H9 (cell line): ENCODE measurements around the gene ANKMY1. TPM values are rescaled to one million over a fixed set of nuclear protein-coding genes. Genes with fewer than 3 reads are reported as not detected.

Experiments
- DNase-seq: peaks from one replicate; pipeline ENCODE4 v3.0.0-alpha.2; 2017
- H2AFZ ChIP-seq: one replicate; pipeline ENCODE4 v1.6.1; 2013; ENCODE audit warnings: mild to moderate bottlenecking, low read length, control low read depth, moderate library complexity
- H2AK5ac ChIP-seq: 2 replicates; pipeline ENCODE4 v1.6.1; 2013; ENCODE audit warnings: low read length, control low read depth, mixed read lengths; ENCODE audit not compliant: insufficient read length
- H2BK120ac ChIP-seq: one replicate; pipeline ENCODE4 v1.6.1; 2013; ENCODE audit warnings: low read depth, mild to moderate bottlenecking, low read length, control low read depth, inconsistent platforms; ENCODE audit not compliant: poor library complexity, severe bottlenecking
- H2BK12ac ChIP-seq: 2 replicates; pipeline ENCODE4 v1.6.1; 2013; ENCODE audit warnings: low read length, control low read depth, mixed read lengths, low read depth; ENCODE audit not compliant: insufficient read length
- H2BK15ac ChIP-seq: 2 replicates; pipeline ENCODE4 v1.6.1; 2013; ENCODE audit warnings: low read depth, low read length, control low read depth
- H2BK20ac ChIP-seq: one replicate; pipeline ENCODE4 v1.6.1; 2013; ENCODE audit warnings: low read depth, mild to moderate bottlenecking, low read length, control low read depth, inconsistent platforms; ENCODE audit not compliant: poor library complexity, severe bottlenecking
- H2BK5ac ChIP-seq: 2 replicates; pipeline ENCODE4 v1.6.1; 2013; ENCODE audit warnings: low read length, control low read depth, mixed read lengths; ENCODE audit not compliant: insufficient read length
- H3K14ac ChIP-seq: 2 replicates; pipeline ENCODE4 v1.6.1; 2013; ENCODE audit warnings: low read length, control low read depth; ENCODE audit not compliant: insufficient read depth
- H3K18ac ChIP-seq: 2 replicates; pipeline ENCODE4 v1.6.1; 2013; ENCODE audit warnings: low read depth, mild to moderate bottlenecking, mixed read lengths, low read length, control low read depth; ENCODE audit not compliant: insufficient read length
- H3K23ac ChIP-seq: 2 replicates; pipeline ENCODE4 v1.6.1; 2013; ENCODE audit warnings: low read length, control low read depth, mixed read lengths, low read depth; ENCODE audit not compliant: insufficient read length
- H3K23me2 ChIP-seq: 2 replicates; pipeline ENCODE4 v1.6.1; 2013; ENCODE audit warnings: low read depth, mild to moderate bottlenecking, mixed read lengths, low read length, control low read depth; ENCODE audit not compliant: insufficient read length, poor library complexity, severe bottlenecking
- H3K27ac ChIP-seq: 2 replicates; pipeline ENCODE4 v1.5.1; 2013; ENCODE audit warnings: low read length, control low read depth, mixed read lengths, low read depth; ENCODE audit not compliant: insufficient read length
- H3K27me3 ChIP-seq: 2 replicates; pipeline ENCODE4 v1.6.1; 2013; ENCODE audit warnings: low read length, control low read depth, inconsistent platforms; ENCODE audit not compliant: insufficient read depth
- H3K4ac ChIP-seq: 2 replicates; pipeline ENCODE4 v1.6.1; 2013; ENCODE audit warnings: low read depth, mild to moderate bottlenecking, control low read depth, inconsistent platforms, low read length, moderate library complexity
- H3K4me1 ChIP-seq: 2 replicates; pipeline ENCODE4 v1.6.1; 2013; ENCODE audit warnings: low read length, control low read depth, inconsistent platforms; ENCODE audit not compliant: insufficient read depth
- H3K4me2 ChIP-seq: 2 replicates; pipeline ENCODE4 v1.6.1; 2013; ENCODE audit warnings: low read length, control low read depth, mixed read lengths; ENCODE audit not compliant: insufficient read length, insufficient read depth
- H3K56ac ChIP-seq: 2 replicates; pipeline ENCODE4 v1.6.1; 2013; ENCODE audit warnings: low read depth, mild to moderate bottlenecking, mixed read lengths, low read length, control low read depth; ENCODE audit not compliant: insufficient read length
- H3K79me1 ChIP-seq: 2 replicates; pipeline ENCODE4 v1.6.1; 2013; ENCODE audit warnings: low read depth, mild to moderate bottlenecking, moderate library complexity, low read length, control low read depth, inconsistent platforms; ENCODE audit not compliant: insufficient read depth, poor library complexity, severe bottlenecking
- H3K79me2 ChIP-seq: 2 replicates; pipeline ENCODE4 v1.6.1; 2013; ENCODE audit warnings: low read length, control low read depth, inconsistent platforms; ENCODE audit not compliant: insufficient read depth
- H3K9ac ChIP-seq: 2 replicates; pipeline ENCODE4 v1.6.1; 2013; ENCODE audit warnings: low read length, control low read depth, mixed read lengths; ENCODE audit not compliant: insufficient read length; ENCODE audit errors: extremely low read depth
- H3K9me3 ChIP-seq: one replicate; pipeline ENCODE4 v1.6.1; 2013; ENCODE audit warnings: low read depth, low read length, inconsistent platforms; ENCODE audit not compliant: control insufficient read depth
- H3T11ph ChIP-seq: one replicate; pipeline ENCODE4 v1.6.1; 2013; ENCODE audit warnings: mild to moderate bottlenecking, low read length, control low read depth, inconsistent platforms
- H4K20me1 ChIP-seq: one replicate; pipeline ENCODE4 v1.6.1; 2013; ENCODE audit not compliant: control insufficient read depth, insufficient read length, insufficient read depth
- H4K5ac ChIP-seq: 2 replicates; pipeline ENCODE4 v1.6.1; 2013; ENCODE audit warnings: low read depth, mild to moderate bottlenecking, mixed read lengths, low read length, control low read depth; ENCODE audit not compliant: insufficient read length
- H4K8ac ChIP-seq: replicated peaks from 2 replicates; pipeline ENCODE4 v1.6.1; 2013; ENCODE audit warnings: low read length, control low read depth, mixed read lengths, low read depth; ENCODE audit not compliant: insufficient read length
- H4K91ac ChIP-seq: 2 replicates; pipeline ENCODE4 v1.6.1; 2013; ENCODE audit warnings: low read depth, mild to moderate bottlenecking, moderate library complexity, mixed read lengths, low read length, control low read depth; ENCODE audit not compliant: insufficient read length
- H3K27ac Mint-ChIP-seq, 3 experiments: 2 replicates in 2 of 3; 3 replicates in 1 of 3; pipeline ENCODE4 v1.8.0; 2020 to 2021; ENCODE audit warnings: mixed read lengths in 3 of 3, mild to moderate bottlenecking in 1 of 3, moderate library complexity in 1 of 3
- H3K27me3 Mint-ChIP-seq: 2 replicates; pipeline ENCODE4 v1.8.0; 2021; ENCODE audit warnings: low read depth, mild to moderate bottlenecking, moderate library complexity, mixed read lengths
- H3K36me3 Mint-ChIP-seq, 3 experiments: 2 replicates in 2 of 3; 3 replicates in 1 of 3; pipeline ENCODE4 v1.8.0; 2020 to 2021; ENCODE audit warnings: low read depth in 3 of 3, mixed read lengths in 3 of 3; ENCODE audit not compliant: insufficient read depth in 1 of 3
- H3K4me1 Mint-ChIP-seq, 2 experiments: 2 replicates each; pipeline ENCODE4 v1.8.0; 2020; ENCODE audit warnings: mixed read lengths in 2 of 2
- H3K4me3 Mint-ChIP-seq, 2 experiments: 2 replicates in 1 of 2; 3 replicates in 1 of 2; pipeline ENCODE4 v1.8.0; 2020 to 2021; ENCODE audit warnings: mild to moderate bottlenecking in 2 of 2, mixed read lengths in 2 of 2, moderate library complexity in 1 of 2
- H3K9me3 Mint-ChIP-seq, 2 experiments: 2 replicates in 1 of 2; 3 replicates in 1 of 2; pipeline ENCODE4 v1.8.0; 2020; ENCODE audit warnings: mild to moderate bottlenecking in 2 of 2, mixed read lengths in 2 of 2, moderate library complexity in 1 of 2
- CTCF ChIP-seq: fragments of 200-600 bp; sonication (generic); conservative IDR thresholded peaks from 3 replicates; pipeline ENCODE4 v1.8.0; 2021; ENCODE audit warnings: antibody characterized with exemption, mild to moderate bottlenecking
- WGBS: extraction: QIAGEN DNeasy Blood & Tissue Kit; methylation state at CpG from one replicate; pipeline ENCODE4 v1.1.7; 2013; ENCODE audit warnings: missing lambda C conversion rate, low lambda C conversion rate, mixed read lengths; ENCODE audit not compliant: insufficient read length; ENCODE audit errors: extremely low coverage; 5-methylcytosine and 5-hydroxymethylcytosine counted together
- total RNA-seq: library from RNA; stranded (reverse); gene quantifications from 2 replicates; pipeline ENCODE4 v1.2.1, GENCODE V29; 2021

The ANKMY1 gene
- total RNA-seq, 1 experiment from 2014 or later: 13.7 TPM

DNA sequence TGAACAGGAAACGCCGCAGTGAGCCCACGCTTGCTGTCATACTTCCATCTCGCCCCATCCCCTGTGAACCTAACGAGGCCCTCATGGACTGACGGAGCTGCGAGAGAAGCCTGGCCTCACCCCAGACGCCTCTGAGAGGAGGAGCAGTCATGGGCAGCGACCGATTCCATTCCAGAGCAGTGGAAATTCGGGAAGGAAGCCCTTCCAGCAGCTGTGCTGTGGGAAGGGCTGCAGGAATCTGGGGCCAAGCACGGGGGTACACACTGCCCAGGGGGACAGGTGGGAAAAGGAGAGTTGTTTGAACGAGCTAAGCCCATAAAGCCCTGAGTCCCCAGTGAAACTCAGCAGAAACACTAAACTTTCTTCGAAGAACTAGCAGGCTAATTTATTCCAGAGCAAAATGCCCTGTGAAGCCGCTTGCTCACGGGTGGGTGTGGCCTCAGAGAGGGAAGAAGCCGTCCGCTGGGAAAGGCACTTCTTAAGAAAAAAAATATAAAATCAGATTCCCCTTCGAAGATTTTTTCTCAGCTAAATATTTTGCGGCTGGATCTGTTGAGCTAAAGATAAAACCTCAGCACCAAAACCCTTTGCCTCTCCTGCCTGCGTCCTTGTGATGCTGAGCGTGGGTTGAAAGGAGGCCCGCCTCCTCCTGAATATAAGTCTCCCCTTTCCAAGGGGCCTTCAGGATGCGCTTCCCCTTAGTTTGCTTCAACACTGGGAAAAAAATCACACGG, 38.2 kb downstream of the ANKMY1 start:
- Histone ChIP-seq H3K79me2 (no peaks in the 10 kb centered on the region), H3K9me3 (peaks cover 4% of the 10 kb centered on the region), H3K14ac (no peak overlapping the region), H3K18ac (no peak overlapping the region), H3K4me2 (peak overlapping the region; percentile 4), H3K23me2 (no peaks in the 10 kb centered on the region), H2BK12ac (no peak overlapping the region), H4K20me1 (peaks cover 4% of the 10 kb centered on the region), H2BK15ac (no peak overlapping the region), H3K79me1 (no peaks in the 10 kb centered on the region), H4K91ac (no peak overlapping the region), H2BK120ac (no peak overlapping the region), H2BK20ac (no peak overlapping the region), H4K5ac (no peak overlapping the region), H3K23ac (no peak overlapping the region), H2AFZ (no peak overlapping the region), H2BK5ac (no peak overlapping the region), H4K8ac (no peak overlapping the region), H2AK5ac (no peak overlapping the region), H3K4me1 (peaks cover 2% of the 10 kb centered on the region; the same call in 1 of the 2 replicates), H3K9ac (no peak overlapping the region), H3T11ph (no peak overlapping the region), H3K56ac (no peak overlapping the region), H3K4ac (no peak overlapping the region), H3K27me3 (no peaks in the 10 kb centered on the region; the same call in 1 of the 2 replicates), H3K27ac (no peak overlapping the region)
- Mint-ChIP-seq H3K9me3 (peaks cover 22 to 31% of the 10 kb centered on the region in 2 experiments), H3K4me1 (peaks cover 0 to 3% of the 10 kb centered on the region in 2 experiments; a peak in 1 of 4 replicates), H3K4me3 (peak overlapping the region in 1 of 2 experiments; percentile 68; a peak in 3 of 5 replicates), H3K27me3 (peaks cover 17% of the 10 kb centered on the region), H3K27ac (peak overlapping the region in 1 of 3 experiments; percentile 80; a peak in 1 of 7 replicates), H3K36me3 (peaks cover 23 to 29% (median 28%) of the 10 kb centered on the region in 3 experiments)
- no peak for TF ChIP-seq CTCF
- no CpG with 5 or more reads among the region's 25 CpGs for WGBS
- DNase-seq: no peak
